Pulmonary artery endothelial cell (primary cell): ENCODE data around the gene ADAMTS20. TPM values are rescaled to one million over a fixed set of nuclear protein-coding genes. Genes with fewer than 3 reads are reported as not detected.
"Not testable (repeated sequence)": the region's sequence is repeated elsewhere in the genome, so short reads cannot be mapped to it uniquely, and the experiment has no call there.

Experiments used
- DNase-seq: peaks from one replicate; pipeline ENCODE4 v3.0.0-alpha.2; 2011; ENCODE audit warnings: low read depth, low spot score
- total RNA-seq: library from RNA; depleted of rRNA; stranded (reverse); fragments of >200 nt; gene quantifications from 2 replicates; pipeline ENCODE4 v1.2.3, GENCODE V29; 2014

The ADAMTS20 gene
- total RNA-seq, 1 donor from 2014 or later, result not detected

DNA sequence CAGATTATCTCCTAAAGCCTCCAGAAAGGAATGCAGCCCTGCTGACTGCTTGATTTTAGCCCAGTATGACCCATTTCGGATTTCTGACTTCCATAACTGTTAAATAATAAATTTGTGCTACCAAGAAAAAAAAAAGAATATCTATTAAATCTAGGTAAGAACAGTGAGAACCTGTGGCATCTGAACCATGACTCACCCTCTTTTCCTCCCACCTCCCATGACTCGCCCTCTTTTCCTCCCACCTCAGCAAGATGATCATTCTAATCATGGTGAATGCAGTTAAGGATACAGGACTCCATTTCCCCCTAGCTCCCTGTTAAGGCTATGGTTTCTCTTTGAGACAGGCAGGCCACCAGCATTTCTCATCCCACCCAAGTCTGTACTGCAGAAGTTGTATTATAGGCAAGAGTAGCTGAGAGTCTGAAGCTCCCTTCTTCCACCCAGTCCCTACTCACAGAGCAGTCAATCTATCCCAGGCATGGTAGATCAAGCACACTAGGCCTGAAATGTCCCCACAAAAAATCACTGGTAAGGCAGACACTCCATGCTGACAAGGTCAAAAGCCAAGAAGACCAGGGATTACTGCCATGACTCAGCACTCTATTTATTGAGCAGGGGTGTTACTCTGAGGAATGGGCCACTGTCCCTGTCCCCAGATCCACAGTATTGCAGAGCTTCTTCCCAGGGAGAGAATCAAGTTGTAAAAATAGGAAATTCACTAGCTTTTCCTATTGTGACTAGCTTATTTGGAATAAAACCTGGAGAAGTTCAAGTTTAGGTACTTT lies 188.9 kb downstream of the ADAMTS20 start:
- DNase-seq, result no peak

DNA sequence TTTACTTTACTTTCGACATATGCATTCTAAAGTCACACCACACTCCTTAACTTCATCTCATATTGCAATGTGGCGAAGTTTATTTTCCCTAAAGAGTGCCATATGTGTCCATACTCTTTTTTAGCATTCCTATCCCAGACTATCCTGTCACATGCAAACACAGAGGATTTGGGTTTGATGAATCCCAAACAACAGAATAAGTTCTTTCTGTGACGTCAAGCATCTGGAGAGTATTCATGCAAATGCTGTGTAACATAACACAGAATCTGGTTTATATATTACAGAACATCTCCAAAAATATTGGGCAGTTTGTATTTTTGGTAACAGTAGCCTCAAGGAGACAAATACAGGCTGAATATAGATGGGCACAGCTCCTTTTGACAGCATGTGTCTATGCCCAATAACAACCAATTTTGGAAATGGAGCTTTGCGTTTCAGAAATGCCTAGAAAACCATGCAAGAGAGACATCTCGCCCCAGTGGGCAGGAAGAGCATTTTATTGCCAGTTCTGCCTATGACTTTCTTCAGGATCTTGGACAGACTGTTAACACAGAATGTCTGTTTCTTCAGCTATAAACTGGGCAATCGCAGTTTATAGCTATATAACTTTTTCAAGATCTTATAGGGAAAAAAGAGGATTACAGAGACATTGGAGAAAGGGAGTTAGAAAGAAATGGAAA lies 190.8 kb downstream of the ADAMTS20 start:
- no peak for DNase-seq

DNA sequence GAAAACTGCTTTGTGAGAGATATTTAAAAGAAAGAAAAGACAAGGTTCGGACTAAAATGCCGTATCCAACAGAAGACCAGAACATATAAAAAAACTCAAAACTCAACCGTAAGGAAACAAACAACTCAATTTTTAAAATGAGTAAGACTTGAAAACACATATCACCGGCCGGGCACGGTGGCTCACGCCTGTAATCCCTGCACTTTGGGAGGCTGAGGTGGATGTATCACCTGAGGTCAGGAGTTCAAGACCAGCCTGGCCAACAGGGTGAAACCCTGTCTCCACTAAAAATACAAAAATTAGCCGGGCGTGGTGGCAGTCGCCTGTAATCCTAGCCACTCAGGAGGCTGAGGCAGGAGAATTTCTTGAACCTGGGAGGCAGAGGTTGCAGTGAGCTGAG lies 192.0 kb downstream of the ADAMTS20 start:
- not testable (repeated sequence) for DNase-seq

DNA sequence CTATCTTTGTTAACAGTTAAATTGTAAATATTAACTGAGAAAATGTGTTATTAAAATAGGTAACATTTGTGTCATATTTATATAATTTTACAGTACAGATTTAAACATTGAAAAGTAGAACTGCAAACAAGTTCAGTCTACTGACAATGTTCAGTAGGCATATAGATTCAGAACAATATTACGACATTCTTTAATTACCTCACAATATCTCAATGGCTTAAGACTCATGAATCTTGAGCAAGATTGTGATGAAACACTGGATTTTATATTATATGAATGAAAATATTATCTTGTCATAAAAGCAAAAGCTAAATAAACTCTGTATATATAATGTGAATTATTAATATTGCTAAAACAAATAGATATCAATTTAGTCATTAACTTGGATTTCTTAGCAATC lies 194.9 kb downstream of the ADAMTS20 start:
- DNase-seq, result no peak

DNA sequence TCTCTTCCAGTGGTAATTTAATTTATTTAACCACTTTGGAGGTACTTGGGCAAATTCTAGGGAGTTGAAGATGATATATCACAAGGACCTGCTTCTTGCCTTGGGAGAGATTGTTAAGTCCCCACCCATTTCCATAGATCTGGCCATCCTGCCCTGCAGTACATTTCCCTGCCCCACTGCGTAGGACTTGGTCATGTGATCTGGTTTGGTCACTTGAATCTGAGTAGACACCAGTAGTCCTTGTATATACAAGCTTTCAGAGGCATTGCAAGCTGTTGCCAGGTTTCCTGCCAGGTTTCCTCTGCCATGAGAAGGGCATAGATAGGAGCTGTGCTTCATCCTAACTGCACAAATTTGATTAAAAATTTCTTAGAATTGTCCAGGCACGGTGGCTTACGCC lies 200.0 kb downstream of the ADAMTS20 start:
- DNase-seq, result no peak

DNA sequence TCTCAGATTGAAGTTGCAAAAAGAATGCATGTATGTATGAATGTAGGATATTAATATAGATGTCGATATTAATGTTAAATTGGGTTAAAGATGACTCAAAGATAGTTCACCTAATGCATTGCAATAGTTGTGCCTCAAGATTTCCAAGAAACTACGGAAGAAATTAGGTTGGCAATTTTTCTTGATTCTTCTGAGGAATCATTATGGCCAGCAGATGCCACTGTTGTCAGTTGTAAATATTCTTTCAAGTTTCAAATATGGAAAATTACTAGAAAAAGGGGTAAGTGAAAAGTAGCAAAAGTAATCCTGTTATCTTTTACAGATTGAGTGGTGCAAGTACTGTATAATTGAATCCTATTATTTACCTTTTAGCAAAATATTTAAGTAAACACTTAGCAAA lies 202.1 kb downstream of the ADAMTS20 start:
- no peak for DNase-seq

DNA sequence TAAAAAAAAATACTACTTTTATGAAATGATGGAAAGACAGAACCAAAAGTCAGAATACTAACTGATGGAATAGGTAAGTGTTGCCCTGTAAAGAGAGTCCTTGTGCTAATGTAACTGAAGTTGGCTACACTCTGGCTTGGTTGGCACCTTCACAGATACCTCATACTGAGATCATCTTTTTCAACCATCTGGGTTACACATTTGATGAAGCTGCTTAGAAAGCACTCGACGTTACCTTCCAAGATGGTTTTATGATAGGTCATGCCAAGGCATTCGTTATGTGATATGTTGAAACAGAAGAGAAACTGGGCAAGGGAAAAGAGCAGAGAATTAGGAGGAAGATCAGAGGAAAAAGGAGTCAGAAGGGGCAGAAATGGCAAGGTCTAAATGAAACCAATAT lies 203.8 kb downstream of the ADAMTS20 start:
- DNase-seq, result no peak

DNA sequence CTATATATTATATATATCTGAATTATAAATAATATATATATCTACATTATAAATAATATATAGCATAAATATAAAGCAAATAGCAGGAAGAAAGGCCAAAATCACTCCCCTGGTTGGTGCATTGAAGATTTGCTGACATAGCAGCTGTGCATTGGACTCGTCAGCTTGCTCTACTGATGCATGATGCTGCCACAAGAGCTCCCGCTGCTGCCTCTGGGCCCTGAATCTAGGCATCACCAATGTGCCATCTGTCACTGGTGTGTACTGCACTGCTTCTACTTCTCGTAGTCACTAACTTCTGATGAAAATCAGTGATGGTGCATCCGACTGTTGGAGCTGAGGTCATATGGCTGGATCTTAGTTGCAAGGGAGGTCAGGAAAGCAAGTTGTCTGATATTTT lies 205.0 kb downstream of the ADAMTS20 start:
- DNase-seq, result no peak

DNA sequence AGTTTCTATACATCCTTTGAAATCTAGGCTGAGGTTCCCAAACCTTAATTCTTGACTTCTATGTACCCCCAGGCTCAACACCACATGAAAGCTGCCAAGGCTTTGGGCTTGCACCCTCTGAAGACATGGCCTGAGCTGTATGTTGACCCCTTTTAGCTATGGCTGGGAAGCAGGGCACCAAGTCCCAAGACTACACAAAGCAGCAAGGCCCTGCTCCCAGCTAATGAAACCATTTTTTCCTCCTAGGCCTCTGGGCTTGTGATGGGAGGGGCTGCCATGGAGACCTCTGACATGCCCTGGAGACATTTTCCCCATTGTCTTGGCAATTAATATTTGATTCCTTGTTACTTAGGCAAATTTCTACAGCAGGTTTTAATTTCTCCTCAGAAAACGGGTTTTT lies 207.0 kb downstream of the ADAMTS20 start:
- DNase-seq, result no peak

DNA sequence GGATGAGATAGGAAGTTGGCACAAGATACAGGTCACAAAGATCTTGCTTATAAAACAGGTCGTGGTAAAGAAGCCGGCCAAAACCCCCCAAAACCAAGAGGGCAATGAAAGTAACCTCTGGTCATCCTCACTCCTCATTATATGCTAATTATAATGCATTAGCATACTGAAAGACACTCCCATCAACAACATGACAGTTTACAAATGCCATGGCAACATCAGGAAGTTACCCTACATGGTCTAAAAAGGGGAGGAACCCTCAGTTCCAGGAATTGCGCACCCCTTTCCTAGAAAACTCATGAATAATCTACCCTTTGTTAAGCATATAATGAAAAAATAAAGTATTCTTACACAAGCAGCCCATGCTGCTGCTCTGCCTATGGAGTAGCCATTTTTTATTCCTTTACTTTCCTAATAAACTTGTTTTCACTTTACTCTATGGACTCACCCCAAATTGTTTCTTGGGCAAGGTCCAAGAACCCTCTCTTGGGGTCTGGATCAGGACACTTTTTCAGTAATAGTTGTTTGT lies 210.2 kb downstream of the ADAMTS20 start:
- not testable (repeated sequence) for DNase-seq

DNA sequence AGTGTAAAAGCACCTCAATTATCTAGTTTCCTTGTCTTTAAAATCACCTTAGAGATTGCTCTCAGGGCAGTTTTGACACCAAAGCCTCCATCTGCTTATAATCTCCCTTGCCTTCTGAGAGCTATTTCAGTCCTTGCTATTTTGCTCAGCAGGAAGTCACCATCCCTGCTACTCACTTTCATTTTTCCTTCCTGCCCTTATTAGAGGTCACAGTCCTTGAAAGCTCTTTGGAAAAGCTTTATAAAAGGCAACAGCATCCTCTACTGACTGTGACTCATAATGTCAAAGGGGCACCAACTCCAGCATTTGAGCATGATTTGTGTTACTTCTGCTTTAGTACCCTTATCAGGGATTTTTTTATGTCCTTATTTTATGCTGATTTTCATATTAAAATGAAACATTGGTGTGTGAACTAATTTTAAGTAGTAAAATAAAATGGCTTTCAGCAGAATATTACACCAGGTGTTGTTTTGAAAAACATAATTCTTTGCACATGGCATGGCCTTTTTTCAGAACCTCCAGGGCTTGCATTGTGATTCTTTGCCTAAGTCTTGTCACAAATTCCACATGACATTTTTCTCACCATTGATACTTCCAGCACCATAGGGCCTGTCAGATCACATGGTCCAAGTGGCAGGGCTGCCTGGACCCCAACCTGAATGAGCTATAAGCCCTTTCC lies 213.0 kb downstream of the ADAMTS20 start:
- peak; percentile 46 for DNase-seq

DNA sequence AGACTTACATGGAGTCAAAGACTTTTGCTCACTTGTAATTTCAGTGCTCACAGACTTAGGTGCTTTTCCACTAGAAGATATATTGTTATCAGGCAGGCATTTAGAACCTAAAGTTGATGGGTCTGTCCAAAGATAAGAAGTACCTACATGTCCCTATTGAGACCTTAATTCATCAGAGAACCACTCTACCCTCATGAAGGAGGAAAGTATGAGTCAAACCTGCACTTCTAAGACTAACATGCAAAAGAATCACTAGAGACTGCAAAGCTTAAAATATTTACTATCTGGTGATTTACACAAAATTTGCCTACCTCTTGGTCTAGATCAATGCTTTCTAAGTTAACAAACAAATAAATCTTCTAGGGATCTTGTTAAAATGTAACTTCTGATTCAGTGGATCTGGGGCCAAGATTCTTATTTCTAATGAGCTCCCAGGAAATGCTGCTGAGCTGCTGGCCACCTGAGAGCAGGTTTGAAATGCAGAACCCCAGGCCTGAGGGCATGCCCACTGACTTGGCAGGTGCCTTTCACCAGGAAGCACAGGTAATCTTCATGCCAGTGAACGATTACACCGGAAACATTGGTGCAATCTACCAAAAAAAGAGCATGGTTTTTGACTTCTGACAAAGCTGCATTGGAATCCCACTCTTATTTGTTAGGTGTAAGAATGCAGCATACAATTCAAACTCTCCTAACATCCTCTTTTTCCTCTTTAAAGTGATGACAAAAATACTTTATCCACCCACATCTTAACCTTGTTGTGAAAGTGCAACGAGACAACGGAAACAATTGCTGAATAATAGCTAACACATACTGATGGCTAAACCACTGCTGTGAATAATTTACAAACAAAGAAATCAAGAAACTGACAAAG lies 214.2 kb downstream of the ADAMTS20 start:
- DNase-seq, result no peak

DNA sequence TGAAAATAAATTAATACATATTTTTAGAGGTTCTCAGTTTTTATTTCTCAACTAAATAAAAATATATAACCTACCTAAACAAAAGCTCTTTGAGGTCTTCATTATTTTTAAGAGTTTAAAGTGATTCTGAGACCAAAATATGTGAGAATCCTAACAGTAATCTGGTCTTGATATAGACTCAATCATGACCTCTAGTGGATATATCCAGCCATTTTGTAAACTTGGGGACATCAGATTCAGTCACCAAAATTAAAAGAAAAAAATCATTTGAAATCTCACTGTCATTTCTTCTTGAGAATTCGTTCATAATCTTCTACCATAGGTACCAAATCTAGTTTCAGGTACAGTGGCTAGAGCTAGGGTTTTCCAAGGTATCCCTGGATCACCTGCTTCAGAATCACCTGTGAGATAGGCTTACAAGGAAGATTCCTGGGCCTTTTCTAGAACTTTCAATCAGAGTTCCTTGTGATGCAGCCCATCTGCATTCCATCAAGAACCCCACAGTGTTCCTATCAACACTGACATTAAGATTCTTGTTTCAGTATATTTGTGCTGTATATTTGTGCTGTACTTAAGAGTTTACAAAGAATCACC lies 214.9 kb downstream of the ADAMTS20 start:
- DNase-seq, result peak; percentile 10

DNA sequence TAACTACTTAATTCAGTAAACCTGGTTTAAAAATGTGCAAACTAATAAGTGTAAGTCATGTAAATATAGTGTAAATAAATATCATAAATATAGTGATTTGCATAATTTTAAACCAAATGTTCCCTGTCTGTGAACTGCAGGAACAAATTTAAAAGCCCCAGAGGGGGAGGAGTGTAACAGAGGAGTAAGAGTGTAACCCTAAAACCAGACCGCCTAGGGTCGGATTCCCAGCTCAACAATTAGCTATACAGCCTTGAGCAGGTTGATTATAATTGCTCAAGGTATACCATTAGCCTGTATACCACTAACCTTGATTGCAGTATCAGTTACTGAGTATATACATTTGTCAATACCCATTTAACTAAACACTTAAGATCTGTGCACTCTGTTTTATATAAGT lies 218.4 kb downstream of the ADAMTS20 start:
- DNase-seq, result no peak

DNA sequence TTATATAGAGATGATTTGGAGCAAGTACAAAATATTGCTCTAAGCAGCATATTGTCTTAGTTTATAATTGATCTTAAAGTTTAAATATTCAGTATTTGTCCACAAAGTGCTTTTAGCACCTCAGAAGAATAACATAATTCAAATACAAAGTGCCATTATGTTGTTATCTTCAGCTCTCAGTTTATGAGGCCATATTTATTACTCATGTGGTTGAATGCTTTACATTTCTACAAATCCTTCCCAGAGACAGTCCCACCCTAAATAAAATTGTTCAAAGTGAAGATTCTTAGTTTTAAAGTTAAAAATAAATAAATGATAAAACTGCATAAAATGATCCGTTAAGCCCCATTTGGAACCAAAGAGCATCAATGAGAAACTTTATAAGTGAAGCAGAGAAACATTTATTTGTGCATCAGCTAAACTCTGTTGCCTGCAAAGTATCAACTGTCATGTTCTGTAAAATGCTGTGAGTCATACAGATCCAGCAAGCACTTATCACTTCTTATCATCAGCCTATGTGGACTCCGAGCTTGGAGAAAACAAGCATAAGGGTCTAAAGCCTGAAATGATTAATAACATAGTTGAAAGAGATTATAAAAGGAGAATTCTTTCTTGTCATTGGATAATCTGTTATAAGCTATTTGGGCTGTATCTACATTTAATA lies 218.9 kb downstream of the ADAMTS20 start:
- peak; percentile 26 for DNase-seq

DNA sequence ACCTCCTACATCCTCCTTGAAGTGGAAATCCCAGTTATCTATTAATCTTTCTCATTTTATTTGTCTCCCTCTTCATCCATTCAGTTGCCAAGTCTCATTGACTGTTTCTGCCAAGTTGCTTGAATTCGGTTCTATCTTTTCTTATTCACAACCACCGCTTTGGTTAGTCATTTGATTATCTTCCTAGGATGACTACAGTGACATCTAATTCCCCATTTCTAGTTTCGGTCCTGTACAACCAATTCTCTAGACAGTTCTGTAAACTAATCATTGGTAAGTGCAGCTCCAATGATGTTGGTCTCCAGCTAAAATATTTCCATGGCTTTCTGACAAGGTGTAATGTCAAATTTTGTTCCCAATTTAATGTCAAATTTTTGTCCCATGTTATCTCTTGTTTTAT lies 220.1 kb downstream of the ADAMTS20 start:
- DNase-seq, result no peak

DNA sequence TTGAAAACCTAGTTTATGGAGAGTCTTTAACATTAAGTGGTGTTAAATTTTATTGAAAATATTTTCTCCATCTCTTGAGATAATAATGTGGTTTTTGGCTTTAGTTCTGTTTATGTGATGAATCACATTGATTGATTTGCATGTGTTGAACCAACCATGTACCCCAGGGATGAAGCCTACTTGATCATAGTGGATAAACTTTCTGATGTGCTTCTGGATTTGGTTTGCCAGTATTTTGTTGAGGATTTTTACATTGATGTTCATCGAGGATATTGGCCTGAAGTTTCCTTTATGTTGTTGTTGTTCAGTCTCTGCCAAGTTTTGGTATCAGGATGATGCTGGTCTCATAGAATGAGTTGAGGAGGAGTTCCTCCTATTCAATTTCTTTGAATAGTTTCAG lies 222.6 kb downstream of the ADAMTS20 start:
- no peak for DNase-seq

DNA sequence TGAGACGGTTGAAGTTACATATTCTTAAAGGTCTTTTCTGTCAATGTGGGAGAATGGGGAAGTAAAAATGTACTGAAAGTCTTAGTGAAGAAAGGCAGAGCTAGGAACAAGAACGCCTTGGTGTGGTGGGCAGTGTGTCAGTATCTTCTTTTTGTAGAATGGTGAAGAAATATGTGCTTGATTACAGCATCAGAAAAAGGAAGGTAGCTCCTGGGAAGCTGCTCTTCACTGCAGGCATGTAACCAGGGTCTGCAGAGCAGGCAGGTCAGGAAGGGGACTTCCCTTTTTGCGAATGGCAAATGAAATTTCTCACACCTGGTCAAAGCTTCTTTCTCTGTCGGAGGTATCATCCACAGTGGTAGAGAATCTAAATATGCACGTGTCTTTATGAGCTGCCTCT lies 226.2 kb downstream of the ADAMTS20 start:
- no peak for DNase-seq

DNA sequence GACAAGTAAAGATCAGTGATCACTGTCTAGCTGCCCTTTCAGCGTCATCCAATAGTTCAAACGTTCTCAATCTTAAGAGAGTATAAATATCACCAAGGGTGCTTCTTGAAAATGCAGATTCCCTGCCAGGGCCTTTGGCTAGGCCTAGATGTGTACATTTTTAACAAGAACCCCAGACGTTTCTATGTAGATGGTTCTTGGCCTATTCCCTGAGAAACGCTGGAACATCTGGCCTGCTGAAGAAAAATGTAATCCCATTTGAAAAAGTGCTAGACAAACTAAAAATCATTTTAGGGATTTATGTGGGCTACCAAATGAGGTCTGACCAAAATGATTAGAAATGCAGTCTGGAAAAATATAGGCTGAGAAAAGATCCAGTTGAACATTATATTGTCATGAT lies 231.7 kb downstream of the ADAMTS20 start:
- no peak for DNase-seq

DNA sequence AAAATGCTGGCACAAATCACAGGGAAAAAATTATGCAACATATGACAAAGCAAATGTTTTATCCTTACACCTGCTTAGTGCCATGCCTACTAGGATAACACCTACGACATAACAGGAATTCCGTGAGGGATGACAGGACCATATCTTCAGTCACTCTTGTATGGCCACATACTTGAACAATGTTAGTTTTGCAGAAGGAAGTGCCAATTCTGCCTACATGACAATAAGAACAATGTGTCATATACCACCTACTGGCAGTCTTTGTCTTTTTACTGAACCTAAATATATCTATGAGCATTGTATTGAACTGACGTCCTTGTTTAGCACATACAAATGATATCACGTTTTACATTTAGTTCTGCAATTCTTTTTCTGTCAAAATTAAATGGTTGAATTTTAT lies 234.0 kb downstream of the ADAMTS20 start:
- DNase-seq, result no peak
